AG04450 (cell line): ENCODE measurements around the gene CISH. TPM values are rescaled to one million over a fixed set of nuclear protein-coding genes. Genes with fewer than 3 reads are reported as not detected.

ENCODE experiments used
- CTCF ChIA-PET: fragments of 300-600, 350-600 bp; formaldehyde crosslinking; extraction: SDS; loops from one replicate; lab custom pipeline; 2022; ENCODE audit warnings: antibody characterized with exemption, inconsistent platforms; lab: Charles Lee
- POLR2A ChIA-PET: fragments of 350-600 bp; formaldehyde crosslinking; extraction: SDS; loops from one replicate; lab custom pipeline; 2021; ENCODE audit warnings: antibody characterized with exemption, inconsistent platforms; lab: Yijun Ruan, JAX
- DNase-seq: peaks from one replicate; pipeline ENCODE4 v3.0.0-alpha.2; 2011; ENCODE audit warnings: low read depth, low spot score
- H3K27ac ChIP-seq: one replicate; pipeline ENCODE4 v1.5.1; 2012; ENCODE audit warnings: low read depth, low read length, control low read depth
- H3K27me3 ChIP-seq: one replicate; pipeline ENCODE4 v1.6.0; 2012; ENCODE audit warnings: low read length; ENCODE audit not compliant: control insufficient read depth, insufficient read depth
- H3K4me3 ChIP-seq: 2 replicates; pipeline ENCODE4 v1.5.1; 2011; ENCODE audit warnings: mild to moderate bottlenecking, low read depth, low read length, control low read depth
- H3K9me3 ChIP-seq: 2 replicates; pipeline ENCODE4 v1.5.1; 2012; ENCODE audit warnings: low read length; ENCODE audit not compliant: control insufficient read depth, insufficient read depth
- polyA plus RNA-seq: library from polyadenylated mRNA; depleted of rRNA; stranded (reverse); fragments of >200 nt; gene quantifications from 2 replicates; pipeline ENCODE4 v1.2.3, GENCODE V29; 2011
- TF ChIP-seq, protein P1 (sequence below): IDR thresholded peaks from 2 replicates; pipeline ENCODE4 v1.5.1; 2011; ENCODE audit warnings: low read depth, low read length, control low read depth, inconsistent platforms

Gene CISH
- polyA plus RNA-seq, 1 experiment, result 2.4 TPM

GRCh38 chr3:50580683-50581458 lies 30.7 kb downstream of the CISH start:
- no peaks in the 10 kb centered on the region for H3K27me3 ChIP-seq
- DNase-seq, result no peak
- POLR2A ChIA-PET, result interaction anchor here (0.8 kb wide), 1 partner anchor 12 kb away, joined by 3 read pairs; no protein-coding TSS in a partner anchor
- TF ChIP-seq, protein P1, sequence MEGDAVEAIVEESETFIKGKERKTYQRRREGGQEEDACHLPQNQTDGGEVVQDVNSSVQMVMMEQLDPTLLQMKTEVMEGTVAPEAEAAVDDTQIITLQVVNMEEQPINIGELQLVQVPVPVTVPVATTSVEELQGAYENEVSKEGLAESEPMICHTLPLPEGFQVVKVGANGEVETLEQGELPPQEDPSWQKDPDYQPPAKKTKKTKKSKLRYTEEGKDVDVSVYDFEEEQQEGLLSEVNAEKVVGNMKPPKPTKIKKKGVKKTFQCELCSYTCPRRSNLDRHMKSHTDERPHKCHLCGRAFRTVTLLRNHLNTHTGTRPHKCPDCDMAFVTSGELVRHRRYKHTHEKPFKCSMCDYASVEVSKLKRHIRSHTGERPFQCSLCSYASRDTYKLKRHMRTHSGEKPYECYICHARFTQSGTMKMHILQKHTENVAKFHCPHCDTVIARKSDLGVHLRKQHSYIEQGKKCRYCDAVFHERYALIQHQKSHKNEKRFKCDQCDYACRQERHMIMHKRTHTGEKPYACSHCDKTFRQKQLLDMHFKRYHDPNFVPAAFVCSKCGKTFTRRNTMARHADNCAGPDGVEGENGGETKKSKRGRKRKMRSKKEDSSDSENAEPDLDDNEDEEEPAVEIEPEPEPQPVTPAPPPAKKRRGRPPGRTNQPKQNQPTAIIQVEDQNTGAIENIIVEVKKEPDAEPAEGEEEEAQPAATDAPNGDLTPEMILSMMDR, result 0 out of 2 replicates have a peak, but pooled peaks have one; percentile 8
- H3K4me3 ChIP-seq, result no peak overlapping the region
- H3K27ac ChIP-seq, result no peak overlapping the region
- CTCF ChIA-PET, result interaction anchor here (0.6 to 1.6 kb wide), 5 partner anchors 9 to 1387 kb away, joined by 3 to 6 read pairs (median 5); partner anchors contain the start of gene PCBP4
- H3K9me3 ChIP-seq, result no peaks in the 10 kb centered on the region

DNA sequence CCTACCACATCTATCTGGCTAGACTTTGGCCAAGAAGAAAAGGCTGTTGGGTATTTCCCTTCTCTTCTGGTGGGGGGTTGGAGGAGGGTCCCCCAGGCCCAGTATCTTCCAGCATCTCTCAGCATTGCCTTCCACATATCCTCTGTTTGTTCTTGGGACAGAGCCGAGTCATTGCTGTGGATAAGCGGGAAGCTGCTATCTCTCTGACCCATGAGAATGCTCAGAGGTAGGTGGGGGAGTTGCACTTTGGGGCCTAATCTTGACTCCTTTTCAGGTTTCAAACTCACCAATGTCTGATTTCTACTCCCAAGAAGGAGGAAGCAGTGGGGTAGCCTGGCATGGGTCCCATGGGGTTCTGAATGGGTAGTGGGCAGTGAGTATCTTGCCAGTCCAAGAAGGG lies 34.2 kb downstream of the CISH start:
- no peaks in the 10 kb centered on the region for H3K27me3 ChIP-seq
- ChIA-PET CTCF (interaction anchor here (14.4 kb wide), 1 partner anchor 36 kb away, joined by 436 read pairs; the partner anchor contains the start of genes CISH and MAPKAPK3), POLR2A (interaction anchor here (2.2 kb wide), 1 partner anchor 8 kb away, joined by 11 read pairs; the partner anchor contains the start of gene HEMK1)
- no peak overlapping the region for H3K4me3 ChIP-seq
- no peak overlapping the region for H3K27ac ChIP-seq
- TF ChIP-seq, protein P1, result no peak
- no peaks in the 10 kb centered on the region for H3K9me3 ChIP-seq
- no peak for DNase-seq

- Histone ChIP-seq H3K4me3 (no peak overlapping the region), H3K27ac (no peak overlapping the region), H3K9me3 (no peaks in the 10 kb centered on the region), H3K27me3 (no peaks in the 10 kb centered on the region)
- DNase-seq, result no peak
- TF ChIP-seq, protein P1, result no peak
- POLR2A ChIA-PET, result no interaction called here
- CTCF ChIA-PET, result interaction anchor here (1.9 to 14.4 kb wide), 2 partner anchors 38 to 814 kb away, joined by 6 to 436 read pairs; partner anchors contain the start of genes CISH and MAPKAPK3
Measured at GRCh38 chr3:50575372-50575771, 36.2 kb downstream of the CISH start.

- TF ChIP-seq, protein P1, result no peak
- Histone ChIP-seq H3K27me3 (no peaks in the 10 kb centered on the region), H3K4me3 (no peak overlapping the region), H3K27ac (no peak overlapping the region), H3K9me3 (no peaks in the 10 kb centered on the region)
- CTCF ChIA-PET, result interaction anchor here (1.9 to 14.4 kb wide), 3 partner anchors 28 to 815 kb away, joined by 6 to 436 read pairs (median 24); partner anchors contain the start of genes CISH and MAPKAPK3
- POLR2A ChIA-PET, result no interaction called here
- no peak for DNase-seq
Measured at GRCh38 chr3:50574444-50574831, 37.1 kb downstream of the CISH start.
